LNCaP clone FGC (cell line): ENCODE measurements around the gene FGD6.

Experiments
- DNase-seq: peaks from one replicate; pipeline ENCODE4 v3.0.0-alpha.2; 2011; ENCODE audit warnings: low read depth
- H3K4me3 ChIP-seq: 2 replicates; pipeline ENCODE4 v1.5.1; 2011; ENCODE audit warnings: mild to moderate bottlenecking, low read depth, low read length, control low read depth
- CTCF ChIP-seq: IDR thresholded peaks from 2 replicates; pipeline ENCODE4 v1.5.1; 2012; ENCODE audit warnings: mild to moderate bottlenecking; ENCODE audit not compliant: control insufficient read depth, insufficient read depth; ENCODE audit errors: extremely low read depth

Gene FGD6

GRCh38 chr12:95191060-95191696 lies 26.1 kb downstream of the FGD6 start:
- DNase-seq, result no peak
- TF ChIP-seq CTCF, result no peak
- no peak overlapping the region for H3K4me3 ChIP-seq

- DNase-seq, result no peak
- TF ChIP-seq CTCF, result no peak
- no peak overlapping the region for H3K4me3 ChIP-seq
These were observed 29.3 kb downstream of the FGD6 start for GRCh38 chr12:95187865-95188415.

DNA sequence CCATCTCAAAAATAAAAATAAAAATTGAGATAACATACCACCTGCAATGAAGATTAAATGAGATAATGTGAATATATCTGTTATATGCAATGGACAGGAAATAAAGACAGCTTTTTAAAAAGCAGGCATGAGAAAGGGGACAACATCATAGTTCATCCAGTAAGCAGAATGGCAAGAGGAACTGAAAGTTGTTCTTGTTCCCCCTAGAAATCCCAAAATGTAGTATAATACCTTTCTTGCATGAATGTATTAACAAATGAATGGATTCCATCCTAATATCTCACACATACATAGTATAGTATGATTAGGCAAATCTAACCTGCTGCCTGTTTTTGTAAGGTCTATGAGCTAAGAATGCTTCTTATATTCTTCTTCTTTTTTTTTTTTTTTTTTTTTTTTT lies 31.4 kb downstream of the FGD6 start:
- TF ChIP-seq CTCF, result no peak
- no peak overlapping the region for H3K4me3 ChIP-seq

GRCh38 chr12:95185072-95185471 lies 32.2 kb downstream of the FGD6 start:
- TF ChIP-seq CTCF, result no peak
- H3K4me3 ChIP-seq, result no peak overlapping the region
- DNase-seq, result no peak

More for the DNA sequence above, 31.4 kb downstream of the FGD6 start:
- DNase-seq, result no peak

- DNase-seq, result no peak
- TF ChIP-seq CTCF, result no peak
- H3K4me3 ChIP-seq, result no peak overlapping the region
These were observed 33.1 kb downstream of the FGD6 start for GRCh38 chr12:95184121-95184520.

GRCh38 chr12:95182868-95183415 lies 34.3 kb downstream of the FGD6 start:
- TF ChIP-seq CTCF, result no peak
- no peak overlapping the region for H3K4me3 ChIP-seq
- no peak for DNase-seq

DNA sequence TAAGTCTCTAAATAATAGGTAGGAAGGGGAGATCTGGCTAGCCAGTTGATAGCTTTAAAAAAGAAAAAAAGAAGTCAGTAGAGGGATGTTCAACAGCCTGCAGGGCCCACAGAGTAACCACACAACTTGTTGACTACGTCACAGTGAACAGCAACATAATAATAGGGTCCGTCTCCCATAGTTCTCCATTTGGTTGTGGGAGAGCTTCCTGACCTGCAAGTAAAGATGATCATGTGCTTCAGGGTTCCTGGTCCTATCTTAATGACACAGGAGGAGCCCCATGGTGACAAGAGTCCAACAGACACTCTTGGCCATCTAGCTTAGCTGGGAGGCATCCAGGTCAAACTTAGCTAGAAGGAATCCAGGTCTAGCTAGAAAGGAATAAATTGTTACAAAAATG lies 36.2 kb downstream of the FGD6 start:
- no peak for TF ChIP-seq CTCF
- no peak for DNase-seq
- H3K4me3 ChIP-seq, result no peak overlapping the region
